Gastrocnemius medialis (tissue), 4 donors: ENCODE data around the gene RAB10. TPM values are rescaled to one million over a fixed set of nuclear protein-coding genes. Genes with fewer than 3 reads are reported as not detected.

Source experiments
- ATAC-seq, 2 donors: fragments of 150-250 bp; one replicate each; pipeline ENCODE4 v1.9.1; 2016
- DNase-seq, 2 donors: peaks; one replicate each; pipeline ENCODE4 v3.0.0-alpha.2; 2019
- H3K27ac ChIP-seq, 4 donors: fragments of 200-600 bp; sonication (generic); 1 replicate in 1 of 4; 2 replicates in 3 of 4; pipeline ENCODE4 v1.5.1; 2016 to 2018; ENCODE audit warnings: mild to moderate bottlenecking in 2 of 4, moderate library complexity in 1 of 4
- H3K27me3 ChIP-seq, 3 donors: fragments of 200-600 bp; sonication (generic) in 2 of 3; 1 replicate in 1 of 3; 2 replicates in 2 of 3; pipeline versions ENCODE4 v1.5.1 to v1.6.0; 2016 to 2019; ENCODE audit warnings: mild to moderate bottlenecking in 1 of 3, moderate library complexity in 1 of 3
- H3K36me3 ChIP-seq, 2 donors: fragments of 200-600 bp; sonication (generic) in 1 of 2; one replicate each; pipeline ENCODE4 v1.5.1; 2017 to 2018
- H3K4me1 ChIP-seq, 2 donors: fragments of 200-600 bp; sonication (generic) in 1 of 2; one replicate each; pipeline ENCODE4 v1.5.1; 2016 to 2017; ENCODE audit warnings: mild to moderate bottlenecking in 2 of 2
- H3K4me3 ChIP-seq, 4 donors: fragments of 200-600 bp; sonication (generic) in 3 of 4; 1 replicate in 1 of 4; 2 replicates in 3 of 4; pipeline ENCODE4 v1.5.1; 2016 to 2019; ENCODE audit warnings: mild to moderate bottlenecking in 2 of 4
- H3K9me3 ChIP-seq, 3 donors: fragments of 200-600 bp; sonication (generic) in 2 of 3; 1 replicate in 1 of 3; 2 replicates in 2 of 3; pipeline ENCODE4 v1.5.1; 2016 to 2019
- CTCF ChIP-seq, 5 experiments: fragments of 450-650 bp in 3 of 5; fragments of 200-600 bp in 2 of 5; sonication (generic) in 2 of 5; IDR thresholded peaks in 4 of 5; conservative IDR thresholded peaks in 1 of 5; 1 replicate in 4 of 5; 2 replicates in 1 of 5; pipeline ENCODE4 v1.5.1; 2016 to 2019; ENCODE audit warnings: antibody characterized with exemption in 5 of 5, mild to moderate bottlenecking in 3 of 5, moderate library complexity in 3 of 5
- POLR2A ChIP-seq, 2 donors: fragments of 450-650 bp; IDR thresholded peaks; one replicate each; pipeline ENCODE4 v1.6.1; 2017; ENCODE audit warnings: antibody characterized with exemption in 2 of 2, mild to moderate bottlenecking in 2 of 2, moderate library complexity in 2 of 2
- in situ Hi-C, 4 donors: fragments of 200-750 bp; cut with MboI; loops; one replicate each; pipeline versions ENCODE4 v1.15.0 to v1.8.0; 2017; ENCODE audit warnings: low sequenced_read_pairs in 4 of 4
- intact Hi-C: fragments of 100-400 bp; cut with DNase I; formaldehyde crosslinking; loops from one replicate; pipeline ENCODE4 v1.15.1; 2023; ENCODE audit warnings: low total_unique reads
- total RNA-seq, 4 donors: library from RNA; depleted of rRNA; stranded (reverse); fragments of >200 nt; gene quantifications; one replicate each; pipeline versions ENCODE4 v1.1.0 to v1.2.3, GENCODE V29; 2016

Gene RAB10
- total RNA-seq, 4 donors from 2014 or later, result 138 to 234 (median 168) TPM

DNA sequence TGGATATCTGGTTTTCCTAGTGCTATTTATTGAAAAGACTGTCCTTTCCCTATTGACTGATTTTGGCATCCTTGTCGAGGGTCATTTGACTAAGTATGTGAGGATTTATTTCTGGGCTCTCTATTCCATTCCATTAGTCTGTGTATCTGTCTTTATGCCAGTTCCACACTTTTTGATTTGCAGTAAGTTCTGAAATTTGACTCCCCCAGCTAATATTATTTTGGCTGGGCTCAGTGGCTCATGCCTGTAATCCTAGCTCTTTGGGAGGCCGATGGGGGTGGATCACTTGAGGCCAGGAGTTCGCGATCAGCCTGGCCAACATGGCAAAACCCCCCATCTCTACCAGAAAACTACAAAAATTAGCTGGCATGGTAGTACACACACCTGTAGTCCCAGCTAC, 92.2 kb downstream of the RAB10 start:
- intact Hi-C loops (no loop called here), in situ Hi-C loops (no loop called here)
- Histone ChIP-seq H3K36me3 (no peaks in the 10 kb centered on the region), H3K27ac (peak overlapping the region; percentile 77 to 95 (median 86)), H3K4me1 (peaks cover 65 to 92% of the 10 kb centered on the region in 2 donors), H3K27me3 (no peaks in the 10 kb centered on the region), H3K9me3 (no peaks in the 10 kb centered on the region), H3K4me3 (peak overlapping the region in 1 of 4 donors; percentile 12)
- DNase-seq (peak; percentile 34 to 57), ATAC-seq (peak; percentile 17 to 38)
- TF ChIP-seq CTCF (IDR thresholded peaks at IDR 0.05 in 4 of 5, conservative IDR thresholded peaks at IDR 0.05 in 1 of 5), result no peak
- TF ChIP-seq POLR2A (IDR thresholded peaks at IDR 0.05), result no peak

- in situ Hi-C loops, result no loop called here
Observed at GRCh38 chr2:26128176-26128575, 94.3 kb downstream of the RAB10 start.

DNA sequence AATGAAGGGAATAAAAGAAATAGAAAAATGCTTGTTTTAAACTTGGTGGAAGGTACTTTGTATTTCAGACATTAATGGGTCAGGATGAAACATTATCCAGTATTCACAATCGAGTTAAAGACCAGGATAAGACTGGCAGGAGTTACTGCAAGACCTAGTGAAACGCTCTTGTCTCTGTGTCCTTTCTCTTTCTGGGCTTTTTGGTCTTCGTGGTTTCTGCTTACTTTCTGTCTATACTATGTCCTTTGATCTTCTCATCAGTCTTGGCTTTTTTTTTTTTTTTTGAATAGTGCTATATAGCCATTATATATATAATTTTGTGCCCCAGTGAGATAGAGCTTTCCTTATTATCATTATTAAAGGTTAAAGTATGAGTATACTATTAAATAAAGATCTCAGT, 96.9 kb downstream of the RAB10 start:
- Histone ChIP-seq H3K4me1 (peaks cover 41 to 51% of the 10 kb centered on the region in 2 donors), H3K36me3 (no peaks in the 10 kb centered on the region), H3K4me3 (no peak overlapping the region), H3K9me3 (no peaks in the 10 kb centered on the region), H3K27me3 (no peaks in the 10 kb centered on the region), H3K27ac (peak overlapping the region; percentile 4 to 95 (median 86))
- no peak for TF ChIP-seq POLR2A (IDR thresholded peaks at IDR 0.05)
- TF ChIP-seq CTCF (IDR thresholded peaks at IDR 0.05 in 4 of 5, conservative IDR thresholded peaks at IDR 0.05 in 1 of 5), result no peak
- DNase-seq (no peak), ATAC-seq (no peak)
- intact Hi-C loops (no loop called here), in situ Hi-C loops (no loop called here)

More at GRCh38 chr2:26128176-26128575, 94.3 kb downstream of the RAB10 start:
- peaks cover 53 to 71% of the 10 kb centered on the region in 2 donors for H3K4me1 ChIP-seq
- H3K36me3 ChIP-seq, result no peaks in the 10 kb centered on the region
- no peak for ATAC-seq
- H3K27me3 ChIP-seq, result no peaks in the 10 kb centered on the region
- DNase-seq, result no peak
- peak overlapping the region; percentile 77 to 95 (median 86) for H3K27ac ChIP-seq
- H3K9me3 ChIP-seq, result no peaks in the 10 kb centered on the region
- intact Hi-C loops, result loop anchor here (2.0 kb wide), 1 partner anchor 41 kb away; no protein-coding TSS in a partner anchor
- H3K4me3 ChIP-seq, result peak overlapping the region in 2 of 4 donors; percentile 12 to 21
- TF ChIP-seq CTCF (IDR thresholded peaks at IDR 0.05 in 4 of 5, conservative IDR thresholded peaks at IDR 0.05 in 1 of 5) (no peak), POLR2A (IDR thresholded peaks at IDR 0.05) (no peak)

GRCh38 chr2:26136451-26136850, 102.6 kb downstream of the RAB10 start:
- H3K36me3 ChIP-seq, result no peaks in the 10 kb centered on the region
- ATAC-seq (no peak), DNase-seq (no peak)
- TF ChIP-seq CTCF (IDR thresholded peaks at IDR 0.05 in 4 of 5, conservative IDR thresholded peaks at IDR 0.05 in 1 of 5) (no peak), POLR2A (IDR thresholded peaks at IDR 0.05) (no peak)
- intact Hi-C loops, result no loop called here
- no peaks in the 10 kb centered on the region for H3K9me3 ChIP-seq
- no peak overlapping the region for H3K27ac ChIP-seq
- no peak overlapping the region for H3K4me3 ChIP-seq
- in situ Hi-C loops, result no loop called here
- H3K4me1 ChIP-seq, result peaks cover 12 to 14% of the 10 kb centered on the region in 2 donors
- H3K27me3 ChIP-seq, result no peaks in the 10 kb centered on the region
